Occipital lobe (tissue), 2 donors: ENCODE results near the gene FAM135A. TPM values are rescaled to one million over a fixed set of nuclear protein-coding genes. Genes with fewer than 3 reads are reported as not detected.
"Not testable (repeated sequence)": the region's sequence is repeated elsewhere in the genome, so short reads cannot be mapped to it uniquely, and the experiment has no call there.

Source experiments
- DNase-seq: peaks from one replicate; lab custom pipeline; 2025; lab: John Stamatoyannopoulos, UW
- total RNA-seq: library from RNA; depleted of rRNA; stranded (reverse); fragments of >200 nt; gene quantifications from one replicate; pipeline ENCODE4 v1.2.3, GENCODE V29; 2014

Gene FAM135A
- total RNA-seq, 1 donor from 2014 or later, result 161 TPM

- DNase-seq, result no peak
Observed at GRCh38 chr6:70459235-70459634, 45.9 kb downstream of the FAM135A start.

GRCh38 chr6:70459699-70460098 is 46.4 kb downstream of the FAM135A start:
- DNase-seq, result not testable (repeated sequence)

DNA sequence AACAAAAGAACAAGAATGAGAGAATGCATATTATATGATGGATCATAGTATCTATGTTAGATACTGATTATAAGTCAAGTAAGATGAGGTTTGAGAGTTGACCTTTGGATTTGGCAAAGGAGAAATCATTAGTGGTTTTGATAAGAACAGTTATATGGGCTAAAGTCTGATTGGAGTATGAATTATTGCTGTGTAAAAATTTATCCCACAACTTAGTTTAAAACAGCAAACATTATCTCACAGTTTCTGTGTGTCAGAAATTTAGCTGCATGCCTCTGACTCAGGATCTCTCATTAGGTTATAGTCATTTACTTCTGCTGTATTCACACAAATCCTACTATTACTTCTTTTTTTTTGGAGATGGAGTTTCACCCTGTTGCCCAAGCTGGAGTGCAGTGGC is 56.7 kb downstream of the FAM135A start:
- DNase-seq, result no peak

- DNase-seq, result not testable (repeated sequence)
Observed at GRCh38 chr6:70470510-70470909, 57.2 kb downstream of the FAM135A start.

DNA sequence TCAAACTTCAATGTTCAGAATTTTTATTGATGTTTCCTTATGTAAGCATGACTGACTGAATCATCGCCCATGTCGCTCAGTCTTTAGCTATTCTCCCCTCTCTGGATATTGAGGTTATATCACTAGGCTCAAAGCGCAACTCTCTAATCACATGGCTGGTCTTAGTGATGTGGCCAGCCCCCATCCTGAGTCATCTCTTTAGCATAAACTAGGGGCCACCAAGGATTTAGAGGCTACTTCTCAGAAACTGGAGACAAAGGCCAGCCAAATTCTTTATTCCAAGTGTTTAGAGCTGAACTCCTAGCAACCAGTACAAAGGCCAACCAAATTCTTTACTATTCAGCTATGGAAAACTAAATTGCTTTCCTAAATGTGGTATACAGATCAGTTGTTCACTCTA is 61.4 kb downstream of the FAM135A start:
- no peak for DNase-seq

- no peak for DNase-seq
Observed at GRCh38 chr6:70479236-70479635, 65.9 kb downstream of the FAM135A start.

DNA sequence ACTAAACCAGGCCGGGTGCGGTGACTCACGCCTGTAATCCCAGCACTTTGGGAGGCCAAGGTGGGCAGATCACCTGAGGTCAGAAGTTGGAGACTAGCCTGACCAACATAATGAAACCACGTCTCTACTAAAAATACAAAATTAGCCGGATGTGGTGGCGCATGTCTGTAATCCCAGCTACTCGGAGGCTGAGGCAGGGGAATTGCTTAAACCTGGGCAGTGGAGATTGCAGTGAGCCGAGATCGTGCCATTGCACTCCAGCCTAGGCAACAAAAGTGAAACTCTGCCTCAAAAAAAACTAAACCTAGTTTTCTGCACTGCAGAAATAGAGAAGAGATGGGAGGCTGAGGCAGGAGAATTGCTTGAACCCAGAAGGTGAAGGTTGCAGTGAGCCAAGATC is 73.3 kb downstream of the FAM135A start:
- DNase-seq, result not testable (repeated sequence)

GRCh38 chr6:70489364-70489763 is 76.1 kb downstream of the FAM135A start:
- no peak for DNase-seq

- DNase-seq, result no peak
Observed at GRCh38 chr6:70494833-70495232, 81.5 kb downstream of the FAM135A start.

DNA sequence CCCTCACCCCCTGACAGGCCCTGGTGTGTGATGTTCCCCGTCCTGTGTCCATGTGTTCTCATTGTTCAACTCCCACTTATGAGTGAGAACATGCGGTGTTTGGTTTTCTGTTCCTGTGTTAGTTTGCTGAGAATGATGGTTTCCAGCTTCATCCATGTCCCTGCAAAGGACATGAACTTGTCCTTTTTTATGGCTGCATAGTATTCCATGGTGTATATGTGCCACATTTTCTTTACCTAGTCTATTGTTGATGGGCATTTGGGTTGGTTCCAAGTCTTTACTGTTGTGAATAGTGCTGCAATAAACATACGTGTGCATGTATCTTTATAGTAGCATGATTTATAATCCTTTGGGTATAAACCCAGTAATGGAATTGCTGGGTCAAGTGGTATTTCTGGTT is 82.5 kb downstream of the FAM135A start:
- DNase-seq, result not testable (repeated sequence)

- DNase-seq, result no peak
Observed at GRCh38 chr6:70502484-70502883, 89.2 kb downstream of the FAM135A start.

DNA sequence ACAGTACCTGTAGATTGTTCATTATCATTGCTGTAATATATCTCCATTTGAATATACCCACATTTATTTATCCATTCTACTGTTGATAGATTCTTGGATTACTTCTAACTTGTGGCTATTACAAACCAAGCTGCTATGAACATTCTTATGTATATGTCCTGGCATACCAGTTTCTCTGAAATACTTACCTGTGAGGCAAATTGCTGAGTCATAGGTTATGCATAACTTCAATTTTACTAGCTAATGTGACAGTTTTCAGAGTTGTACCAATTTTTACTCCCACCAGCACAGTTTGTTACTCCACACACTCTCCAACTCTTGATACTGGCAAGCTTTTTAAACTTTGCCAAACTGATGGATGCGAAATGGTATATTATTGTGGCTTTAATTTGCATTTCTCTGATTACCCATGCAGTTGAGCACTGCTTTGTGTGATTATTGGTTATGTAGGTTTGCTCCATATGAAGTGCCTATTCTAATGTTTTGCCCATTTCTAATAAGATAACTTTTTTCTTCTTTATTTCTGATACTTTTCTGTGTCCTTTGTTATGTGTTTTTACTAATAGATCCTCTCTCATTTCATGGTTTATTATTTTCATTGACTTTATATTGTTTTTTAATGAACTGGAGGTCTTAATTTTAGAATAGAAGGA is 90.6 kb downstream of the FAM135A start:
- DNase-seq, result no peak

DNA sequence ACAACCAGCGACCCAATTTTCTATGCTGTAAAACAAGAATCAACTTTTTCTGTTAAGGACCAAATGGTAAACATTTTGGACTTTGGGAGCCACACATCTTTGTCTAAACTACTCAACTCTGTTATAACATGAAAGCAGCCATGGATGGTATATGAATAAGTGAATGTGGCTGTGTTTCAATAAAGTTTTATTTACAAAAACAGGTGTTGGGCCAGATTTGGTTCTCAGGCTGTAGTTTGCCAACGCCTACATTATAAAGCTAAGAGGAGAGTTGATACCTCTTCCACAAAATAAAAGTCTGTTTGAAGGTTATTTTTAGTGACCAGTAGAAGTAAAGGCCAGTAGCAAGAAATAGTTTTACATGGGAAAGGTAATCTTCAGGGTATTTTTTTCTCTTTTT is 93.0 kb downstream of the FAM135A start:
- DNase-seq, result no peak

GRCh38 chr6:70507161-70507560 is 93.9 kb downstream of the FAM135A start:
- DNase-seq, result no peak

DNA sequence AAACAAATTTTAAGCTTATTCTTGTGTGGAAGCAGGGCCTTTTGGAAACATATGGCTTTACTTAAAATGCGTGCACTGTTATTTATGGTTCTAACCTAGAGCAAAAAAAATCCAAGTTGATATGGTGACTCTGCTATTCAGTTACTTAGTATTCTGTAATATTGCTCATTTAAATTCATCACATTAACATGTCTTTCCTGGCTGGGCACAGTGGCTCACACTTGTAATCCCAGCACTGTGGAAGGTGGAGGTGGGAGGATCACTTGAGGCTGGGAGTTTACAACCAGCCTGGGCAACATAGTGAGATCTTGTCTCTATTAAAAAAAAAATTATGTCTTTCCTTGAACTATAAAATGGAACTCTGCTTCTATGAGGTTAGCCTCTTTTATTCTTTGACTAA is 95.6 kb downstream of the FAM135A start:
- no peak for DNase-seq

GRCh38 chr6:70510600-70510999 is 97.3 kb downstream of the FAM135A start:
- DNase-seq, result no peak

- DNase-seq, result no peak
Observed at GRCh38 chr6:70518723-70519122, 105.4 kb downstream of the FAM135A start.

DNA sequence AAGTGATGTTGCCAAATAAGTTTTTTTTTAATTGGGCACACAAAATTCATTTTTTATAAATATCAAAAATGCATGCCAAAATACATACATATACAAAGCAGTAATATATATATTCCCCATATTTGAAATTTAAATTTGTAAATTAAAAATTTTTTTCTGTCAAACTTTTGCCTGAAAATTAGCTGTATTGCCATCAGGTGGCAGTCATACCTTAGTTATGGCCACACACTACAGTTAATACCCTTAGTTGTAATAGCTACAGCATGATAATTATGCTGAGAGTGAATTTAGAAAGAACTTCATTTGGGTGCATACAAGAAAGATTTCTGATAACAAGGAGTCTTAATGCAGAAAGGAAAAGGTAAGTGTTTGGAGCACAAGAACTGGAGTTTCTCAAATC is 107.3 kb downstream of the FAM135A start:
- no peak for DNase-seq

DNA sequence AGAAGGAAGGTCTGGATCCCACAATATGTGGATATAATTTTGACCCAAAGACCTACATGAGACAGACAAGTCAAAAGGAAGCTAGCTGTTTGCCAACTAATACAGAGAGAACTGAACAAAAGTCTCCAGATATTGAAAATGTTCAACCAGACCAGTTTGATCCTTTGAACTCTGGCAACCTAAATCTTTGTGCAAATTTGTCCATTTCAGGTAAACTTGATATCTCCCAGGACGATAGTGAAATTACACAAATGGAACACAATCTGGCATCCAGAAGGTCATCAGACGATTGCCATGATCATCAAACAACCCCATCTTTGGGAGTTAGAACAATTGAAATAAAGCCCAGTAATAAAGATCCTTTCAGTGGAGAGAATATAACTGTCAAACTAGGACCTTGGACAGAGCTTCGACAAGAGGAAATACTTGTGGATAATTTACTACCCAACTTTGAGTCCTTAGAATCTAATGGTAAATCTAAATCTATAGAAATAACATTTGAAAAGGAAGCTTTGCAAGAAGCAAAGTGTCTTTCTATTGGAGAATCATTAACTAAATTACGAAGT is 111.5 kb downstream of the FAM135A start:
- DNase-seq, result no peak

DNA sequence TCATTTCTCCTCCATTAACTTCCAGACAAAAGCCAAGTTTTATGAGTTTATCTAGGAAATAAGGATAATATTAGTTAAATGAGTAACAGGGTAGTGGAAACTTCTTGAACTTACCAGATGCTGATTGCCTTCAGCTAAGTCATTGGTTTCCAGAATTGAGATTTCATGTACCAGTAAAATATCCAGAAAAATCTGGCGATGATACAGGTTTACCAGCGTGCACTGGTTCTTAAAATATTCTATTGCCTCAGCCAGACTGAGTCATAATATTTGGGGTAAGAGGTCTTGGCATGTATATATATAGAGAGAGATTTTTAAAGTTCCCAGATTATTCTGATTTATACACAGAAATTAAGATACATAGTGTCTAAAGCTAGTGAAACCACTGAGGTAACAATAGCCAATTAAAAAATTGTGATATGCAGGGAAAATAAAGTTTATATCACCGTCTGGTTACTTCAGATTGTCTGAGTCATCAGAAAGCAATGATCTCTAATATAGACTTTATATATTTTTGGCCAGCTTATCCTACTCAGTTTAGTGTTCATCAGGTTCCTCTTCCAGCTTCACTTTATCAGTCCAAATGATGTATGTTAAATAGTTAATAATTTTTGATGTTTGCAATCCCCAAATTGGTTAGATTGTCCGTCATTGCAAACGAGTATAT is 113.9 kb downstream of the FAM135A start:
- no peak for DNase-seq

- no peak for DNase-seq
Observed at GRCh38 chr6:70530023-70530422, 116.7 kb downstream of the FAM135A start.

GRCh38 chr6:70531133-70531532 is 117.8 kb downstream of the FAM135A start:
- no peak for DNase-seq

- no peak for DNase-seq
Observed at GRCh38 chr6:70537266-70537665, 124.0 kb downstream of the FAM135A start.
